ENCODE data around the gene ADARB2.

DNA sequence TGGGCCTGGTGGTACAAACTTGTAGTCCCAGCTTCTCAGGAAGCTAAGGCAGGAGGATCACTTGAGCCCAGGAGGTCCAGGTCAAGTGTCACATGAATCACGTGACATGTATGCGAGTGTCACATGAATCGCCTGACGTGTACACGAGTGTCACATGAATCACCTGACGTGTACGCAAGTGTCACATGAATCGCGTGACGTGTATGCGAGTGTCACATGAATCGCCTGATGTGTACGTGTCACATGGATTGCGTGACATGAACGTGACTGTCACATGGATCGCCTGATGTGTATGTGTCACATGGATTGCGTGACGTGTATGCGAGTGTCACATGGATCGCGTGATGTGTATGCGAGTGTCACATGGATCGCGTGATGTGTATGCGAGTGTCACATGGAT, 9.5 kb upstream of the ADARB2 start:
- TF ChIP-seq ZNF24 (tag by site-specific recombination; IDR thresholded peaks at IDR 0.05) (no peak), ZNF274 (IDR thresholded peaks at IDR 0.05; ENCODE audit: low read length) (no peak), ZNF274 (tag by site-specific recombination; IDR thresholded peaks at IDR 0.05; ENCODE audit: borderline replicate concordance) (no peak), ZNF174 (tag by site-specific recombination; IDR thresholded peaks at IDR 0.05) (no peak), ZNF350 (tag by site-specific recombination; IDR thresholded peaks at IDR 0.05) (no peak), ZFP69B (tag by site-specific recombination; IDR thresholded peaks at IDR 0.05) (no peak), CTCF (tag by site-specific recombination; IDR thresholded peaks at IDR 0.05) (no peak), ZNF473 (tag by site-specific recombination; IDR thresholded peaks at IDR 0.05) (no peak), ZNF677 (tag by site-specific recombination; IDR thresholded peaks at IDR 0.05) (no peak), ZNF792 (tag by site-specific recombination; IDR thresholded peaks at IDR 0.05) (no peak)
- TF ChIP-seq, protein P1, sequence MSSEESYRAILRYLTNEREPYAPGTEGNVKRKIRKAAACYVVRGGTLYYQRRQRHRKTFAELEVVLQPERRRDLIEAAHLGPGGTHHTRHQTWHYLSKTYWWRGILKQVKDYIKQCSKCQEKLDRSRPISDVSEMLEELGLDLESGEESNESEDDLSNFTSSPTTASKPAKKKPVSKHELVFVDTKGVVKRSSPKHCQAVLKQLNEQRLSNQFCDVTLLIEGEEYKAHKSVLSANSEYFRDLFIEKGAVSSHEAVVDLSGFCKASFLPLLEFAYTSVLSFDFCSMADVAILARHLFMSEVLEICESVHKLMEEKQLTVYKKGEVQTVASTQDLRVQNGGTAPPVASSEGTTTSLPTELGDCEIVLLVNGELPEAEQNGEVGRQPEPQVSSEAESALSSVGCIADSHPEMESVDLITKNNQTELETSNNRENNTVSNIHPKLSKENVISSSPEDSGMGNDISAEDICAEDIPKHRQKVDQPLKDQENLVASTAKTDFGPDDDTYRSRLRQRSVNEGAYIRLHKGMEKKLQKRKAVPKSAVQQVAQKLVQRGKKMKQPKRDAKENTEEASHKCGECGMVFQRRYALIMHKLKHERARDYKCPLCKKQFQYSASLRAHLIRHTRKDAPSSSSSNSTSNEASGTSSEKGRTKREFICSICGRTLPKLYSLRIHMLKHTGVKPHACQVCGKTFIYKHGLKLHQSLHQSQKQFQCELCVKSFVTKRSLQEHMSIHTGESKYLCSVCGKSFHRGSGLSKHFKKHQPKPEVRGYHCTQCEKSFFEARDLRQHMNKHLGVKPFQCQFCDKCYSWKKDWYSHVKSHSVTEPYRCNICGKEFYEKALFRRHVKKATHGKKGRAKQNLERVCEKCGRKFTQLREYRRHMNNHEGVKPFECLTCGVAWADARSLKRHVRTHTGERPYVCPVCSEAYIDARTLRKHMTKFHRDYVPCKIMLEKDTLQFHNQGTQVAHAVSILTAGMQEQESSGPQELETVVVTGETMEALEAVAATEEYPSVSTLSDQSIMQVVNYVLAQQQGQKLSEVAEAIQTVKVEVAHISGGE (tag by site-specific recombination; conservative IDR thresholded peaks at IDR 0.05; ENCODE audit: low read depth): no peak
